DMS53 treated with DMSO at 0.1 percent for 48 hours (cell line): Measurements from ENCODE around the gene PGBD4.

Experiments
- DNase-seq: peaks from one replicate; lab custom pipeline; 2025; ENCODE audit not compliant: unreplicated experiment; lab: John Stamatoyannopoulos, UW

Gene PGBD4

DNA sequence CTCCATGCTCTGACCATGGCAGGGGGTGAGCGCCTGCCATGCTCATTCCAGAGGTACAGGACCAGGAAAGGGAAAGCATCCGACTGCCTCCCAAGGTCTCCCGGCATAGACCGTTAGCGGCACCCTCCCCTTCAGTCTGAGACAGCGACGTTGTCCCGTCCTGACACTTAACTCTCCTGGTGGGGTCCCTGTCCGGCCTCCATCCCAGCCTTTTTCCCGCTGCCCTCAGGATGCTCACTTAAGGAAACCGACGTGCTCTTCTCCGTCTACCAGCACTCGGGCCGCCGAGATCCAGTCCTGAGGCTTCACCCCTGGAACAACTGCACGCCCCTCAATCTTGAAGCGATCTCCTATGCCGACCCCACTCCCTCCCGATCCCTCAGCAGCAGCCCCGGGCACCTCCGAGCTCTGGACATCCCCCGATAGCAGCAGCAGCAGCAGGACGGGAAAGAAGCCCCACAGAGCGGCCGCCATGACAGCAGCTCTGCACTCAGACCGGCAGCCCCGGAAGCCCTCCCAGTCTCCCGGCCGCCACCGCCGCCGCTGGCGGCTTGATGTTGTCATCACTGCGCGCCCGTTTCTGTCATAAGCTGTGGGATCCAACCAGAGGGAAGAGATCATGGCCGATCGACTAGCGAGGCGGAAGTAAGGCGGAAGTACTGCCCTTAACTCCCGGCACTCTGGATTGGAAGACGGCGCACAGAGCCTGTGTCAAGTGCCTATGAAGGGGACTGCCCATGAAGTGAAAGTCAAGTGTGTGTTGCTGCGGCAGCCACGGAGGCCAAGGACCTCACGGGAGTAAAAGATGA lies at the start of gene PGBD4, which contains the start of gene EMC7:
TSS of gene PGBD4 (plus strand) at position 718 of the 809 bp plus-strand sequence. CDS start 449 bp downstream, outside the sequence.
TSS of gene EMC7 (minus strand) at position 497 of the 809 bp plus-strand sequence. CDS start at position 474, 23 bp downstream.
- peak; percentile 87 for DNase-seq

DNA sequence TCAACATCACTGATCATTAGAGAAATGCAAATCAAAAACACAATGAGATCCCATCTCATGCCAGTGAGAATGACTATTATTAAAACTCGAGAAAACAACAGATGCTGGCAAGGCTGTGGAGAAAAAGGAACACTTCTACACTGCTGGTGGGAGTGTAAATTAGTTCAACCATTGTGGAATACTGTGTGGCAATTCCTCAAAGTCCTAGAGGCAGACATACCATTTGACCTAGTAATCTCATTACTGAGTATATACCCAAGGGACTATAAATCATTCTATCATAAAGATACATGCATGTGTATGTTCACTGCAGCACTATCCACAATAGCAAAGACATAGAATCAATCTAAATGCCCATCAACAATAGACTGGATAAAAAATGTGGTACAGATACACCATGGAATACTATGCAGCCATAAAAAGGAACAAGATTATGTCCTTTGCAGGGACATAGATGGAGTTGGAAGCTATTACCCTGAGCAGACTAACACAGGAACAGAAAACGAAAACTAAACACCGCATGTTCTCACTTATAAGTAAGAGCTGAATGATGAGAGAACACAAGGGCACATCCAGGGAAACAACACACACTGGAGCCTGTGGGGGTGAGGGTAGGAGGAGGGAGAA lies 47.7 kb upstream of the PGBD4 start:
- no peak for DNase-seq

DNA sequence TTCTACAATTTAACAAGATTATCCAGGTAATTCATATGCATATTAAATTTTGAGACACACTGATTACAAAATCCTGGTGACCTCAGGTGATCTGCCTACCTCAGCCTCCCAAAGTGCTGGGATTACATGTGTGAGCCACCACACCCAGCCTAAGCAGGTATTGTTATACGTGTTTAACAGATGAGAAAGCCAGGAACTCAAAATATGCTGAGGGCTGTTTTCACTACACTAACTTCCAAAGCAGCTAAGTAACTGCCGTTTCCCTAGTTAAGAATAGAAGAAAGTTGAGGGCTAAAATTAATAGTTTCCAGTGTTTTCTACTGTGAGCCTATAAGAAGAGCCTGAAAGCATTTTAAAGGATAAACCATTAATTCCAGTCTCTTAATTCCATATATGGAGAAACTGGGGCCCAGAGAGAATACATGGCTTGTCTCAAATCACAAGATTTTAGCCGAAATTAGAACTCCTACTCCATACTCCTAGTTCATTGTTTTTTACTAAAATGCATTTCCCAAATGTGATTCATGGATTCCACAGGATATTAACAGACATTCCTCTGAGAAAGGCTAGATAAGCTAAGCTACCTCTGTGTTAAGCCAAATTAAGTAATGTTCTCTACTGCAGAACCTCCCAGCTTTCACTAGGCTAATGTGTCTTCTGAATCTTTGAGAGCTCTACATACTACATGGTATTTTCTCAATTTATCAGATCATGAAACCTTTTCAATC lies 45.9 kb upstream of the PGBD4 start:
- DNase-seq: no peak

DNA sequence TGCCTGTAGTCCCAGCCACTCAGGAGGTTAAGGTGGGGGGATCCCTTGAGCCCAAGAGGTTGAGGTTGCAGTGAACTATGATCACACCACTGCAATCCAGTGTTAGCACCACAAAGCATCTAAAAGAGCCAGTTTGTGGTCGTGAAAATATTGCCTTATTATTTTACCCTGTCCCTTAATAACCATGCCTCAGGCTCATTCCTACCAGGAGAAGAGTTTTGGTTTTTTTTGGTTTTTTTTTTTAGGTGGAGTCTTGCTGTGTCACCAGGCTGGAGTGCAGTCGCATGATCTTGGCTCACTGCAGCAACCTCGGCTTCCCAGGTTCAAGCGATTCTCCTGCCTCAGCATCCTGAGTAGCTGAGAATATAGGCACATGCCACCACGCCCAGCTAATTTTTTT lies 45.0 kb upstream of the PGBD4 start:
- DNase-seq: no peak

DNA sequence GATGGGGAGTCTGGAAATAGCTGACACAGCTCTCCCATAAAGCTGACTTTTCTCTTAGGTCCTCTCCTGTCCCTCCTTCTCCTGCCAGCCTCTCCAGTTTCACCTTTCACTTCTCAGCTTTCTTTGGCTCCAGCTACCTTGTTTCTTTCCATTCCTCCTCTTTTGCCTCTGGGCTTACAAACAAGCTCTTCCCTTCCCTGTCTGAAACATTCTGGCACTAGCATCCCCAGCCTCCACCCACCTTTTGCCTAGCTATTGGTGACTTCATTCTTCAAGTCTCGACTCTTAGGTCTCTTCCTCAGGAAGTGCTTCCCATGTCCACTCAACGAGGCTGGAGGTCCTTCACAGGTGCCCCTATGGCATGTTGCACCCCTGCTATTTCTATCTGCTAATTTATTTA lies 42.4 kb upstream of the PGBD4 start:
- DNase-seq: no peak

DNA sequence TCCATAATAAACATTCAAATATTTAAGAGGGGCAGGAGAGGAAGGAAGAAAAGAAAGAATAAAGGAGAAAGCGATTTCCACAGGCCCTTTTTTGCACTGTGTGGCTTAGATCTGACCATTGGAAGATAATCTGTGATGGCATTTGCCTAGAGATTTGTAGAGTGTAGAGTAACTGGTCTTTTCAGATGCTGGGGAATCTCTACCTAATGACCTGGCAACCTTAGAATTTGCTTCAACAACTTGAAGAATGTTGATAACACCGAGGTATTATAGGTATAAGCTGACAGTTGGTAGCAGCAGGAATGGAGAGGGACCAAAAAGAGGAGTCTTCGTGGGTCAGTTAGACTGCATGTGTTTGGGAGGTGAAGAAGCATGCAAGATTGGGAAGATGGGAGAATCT lies 41.9 kb upstream of the PGBD4 start:
- DNase-seq: no peak

DNA sequence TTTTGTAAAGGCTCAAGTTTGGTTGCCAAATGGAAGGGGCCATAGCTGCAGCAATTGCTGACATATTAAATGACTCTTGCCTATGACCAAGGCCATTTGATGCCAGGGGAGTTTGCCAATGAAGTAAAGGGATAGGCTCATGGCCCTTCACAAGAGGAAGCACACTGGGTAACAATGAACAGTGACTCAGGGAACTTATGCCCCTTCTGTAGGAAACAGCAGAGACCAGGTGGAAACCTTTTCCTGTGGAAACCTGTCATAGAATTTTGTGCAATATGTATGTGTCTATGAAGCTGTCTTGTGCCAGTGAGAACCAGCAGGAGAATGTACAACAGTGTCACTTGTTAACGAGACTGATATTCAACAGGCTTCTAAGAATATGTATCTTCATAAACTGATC lies 37.4 kb upstream of the PGBD4 start:
- no peak for DNase-seq

DNA sequence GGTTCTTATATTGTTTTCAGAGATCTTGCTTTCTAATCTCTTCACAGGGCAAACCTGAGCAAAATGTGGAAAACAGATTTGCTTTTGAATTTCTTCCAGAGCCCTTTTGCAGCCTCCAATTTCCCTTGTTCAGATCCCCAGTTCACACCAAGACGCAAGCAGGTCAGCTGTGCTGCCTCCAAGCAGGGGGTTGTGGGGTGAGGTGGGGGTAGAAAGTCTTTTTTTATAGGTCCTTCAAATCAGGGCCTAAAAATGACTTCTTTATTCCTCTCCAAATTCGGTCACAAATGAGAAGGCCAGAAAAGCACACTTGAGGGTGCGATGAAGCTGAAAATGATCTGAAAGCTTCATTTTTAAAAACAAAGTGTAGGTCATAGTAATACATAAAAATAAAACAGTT lies 36.6 kb upstream of the PGBD4 start:
- no peak for DNase-seq

DNA sequence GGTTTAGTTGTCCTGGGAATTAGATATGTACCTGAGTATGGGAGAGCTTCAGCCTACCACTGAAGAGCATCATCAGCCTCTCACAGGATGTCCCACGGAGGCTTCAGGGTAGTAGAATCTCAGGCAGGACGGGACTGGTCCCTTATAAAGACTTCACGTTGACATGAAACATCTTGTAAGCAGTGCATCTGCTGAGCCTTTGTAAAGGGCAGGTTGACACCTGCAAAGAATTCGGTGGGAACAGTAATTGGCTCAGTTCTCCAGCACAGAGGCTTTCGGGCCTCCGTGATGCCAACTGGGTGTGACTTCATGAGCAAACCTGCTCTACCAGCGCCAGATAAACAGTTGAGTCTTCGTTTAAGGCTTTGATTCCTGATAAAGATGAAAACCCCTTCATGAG lies 35.9 kb upstream of the PGBD4 start:
- no peak for DNase-seq

DNA sequence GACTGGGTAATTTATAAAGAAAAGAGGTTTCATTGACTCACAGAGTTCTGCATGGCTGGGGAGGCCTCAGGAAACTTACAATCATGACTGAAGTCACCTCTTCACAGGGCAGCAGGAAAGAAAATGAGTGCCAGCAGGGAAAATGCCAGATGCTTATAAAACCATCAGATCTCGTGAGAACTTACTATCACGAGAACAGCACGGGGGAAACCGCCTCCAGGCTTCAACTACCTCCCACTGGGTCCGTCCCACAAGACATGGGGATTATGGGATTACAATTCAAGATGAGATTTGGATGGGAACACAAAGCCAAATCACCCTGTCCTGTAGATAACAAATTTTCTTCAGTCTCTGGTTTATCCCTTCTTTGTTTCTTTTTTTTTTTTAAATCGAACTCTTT lies 31.9 kb upstream of the PGBD4 start:
- DNase-seq: no peak

DNA sequence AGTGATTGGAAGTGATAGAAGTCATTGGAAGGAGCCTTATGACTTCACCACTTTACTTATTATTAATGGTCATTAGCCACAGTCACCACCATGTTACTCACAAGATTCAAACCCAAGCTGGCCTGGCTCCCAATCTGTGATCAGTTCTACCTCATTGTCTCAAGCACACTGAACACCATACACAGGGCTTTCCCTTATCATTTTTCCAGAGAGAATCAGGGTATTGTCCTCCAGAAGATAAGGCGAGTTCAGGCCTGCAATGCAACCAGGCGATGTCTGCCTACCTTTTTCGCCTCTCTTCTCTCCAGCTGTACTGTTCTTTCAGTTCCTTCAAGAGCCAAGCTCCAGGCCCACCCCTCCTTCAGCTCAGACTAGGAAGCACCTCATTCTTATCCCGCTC lies 25.1 kb upstream of the PGBD4 start:
- DNase-seq: no peak

DNA sequence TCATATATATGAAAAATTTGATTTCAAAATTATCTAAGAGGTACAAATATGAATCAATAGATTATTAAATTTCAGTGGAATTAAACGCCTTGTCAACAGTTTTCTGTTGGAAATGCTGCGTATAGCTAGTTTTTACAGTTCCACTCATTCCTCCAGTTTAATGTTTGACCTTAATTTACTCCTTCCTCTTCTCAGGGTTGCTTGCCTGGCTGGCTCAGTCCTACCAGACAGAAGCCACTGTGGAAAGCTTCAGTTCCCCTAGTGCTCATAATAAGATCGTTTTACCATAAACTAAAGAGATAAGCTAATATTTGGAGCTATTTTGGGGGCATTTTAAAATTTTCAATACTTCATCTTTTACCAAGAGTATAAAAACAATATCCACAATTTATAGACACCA lies 23.0 kb upstream of the PGBD4 start:
- no peak for DNase-seq

DNA sequence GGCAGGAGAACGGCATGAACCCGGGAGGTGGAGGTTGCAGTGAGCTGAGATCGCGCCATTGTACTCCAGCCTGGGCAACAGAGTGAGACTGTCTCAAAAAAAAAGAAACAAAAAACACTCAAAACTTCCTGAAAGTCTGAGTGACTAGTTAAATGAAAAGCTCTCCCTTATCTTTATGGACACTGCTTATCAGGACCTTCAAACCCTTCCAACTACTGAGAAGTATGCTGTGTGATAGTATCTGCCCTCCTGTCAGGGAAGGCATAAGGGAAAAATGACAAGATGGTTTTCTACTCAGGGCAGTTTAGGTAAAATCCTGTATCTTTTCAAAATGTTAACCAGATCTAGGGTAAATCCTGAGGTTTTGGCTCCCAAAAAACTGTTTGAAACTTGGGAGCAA lies 22.0 kb upstream of the PGBD4 start:
- no peak for DNase-seq

DNA sequence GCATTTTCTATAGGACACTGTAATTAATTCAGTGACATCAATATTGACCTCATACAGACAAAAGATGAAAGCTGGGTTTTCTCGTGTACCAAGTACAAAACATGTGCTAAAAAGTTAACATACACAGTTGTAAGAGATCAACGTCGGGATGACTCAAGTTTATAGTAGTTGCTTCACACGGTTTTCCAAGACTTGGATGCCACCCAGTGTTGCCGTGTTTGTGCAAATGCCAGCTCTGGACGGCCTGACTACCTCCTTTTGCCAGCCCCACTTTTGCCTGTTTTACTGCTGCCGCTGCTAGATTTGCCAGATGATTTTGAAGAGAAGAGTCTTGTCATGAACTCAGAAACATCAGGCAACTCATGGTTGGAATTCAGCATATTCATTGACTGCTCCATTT lies 17.8 kb upstream of the PGBD4 start:
- no peak for DNase-seq

DNA sequence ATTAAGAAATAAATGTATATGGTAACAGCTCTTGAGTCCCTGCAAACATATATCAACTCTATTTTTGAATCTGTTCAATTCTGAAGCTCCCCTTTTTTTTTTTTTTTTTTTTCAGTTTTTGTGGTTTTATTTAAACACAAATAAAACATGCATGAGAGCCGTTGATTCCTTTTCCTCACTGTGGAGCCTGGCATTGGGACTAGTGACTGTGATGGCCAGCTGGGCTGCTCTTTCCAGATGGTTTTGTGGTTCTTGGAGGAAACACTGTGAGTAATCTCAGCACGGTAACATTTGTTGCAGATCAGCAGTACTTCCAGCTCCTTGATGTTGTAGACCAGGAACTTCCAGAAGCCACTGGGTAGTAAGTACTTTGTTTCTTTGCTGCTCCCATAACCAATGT lies 16.1 kb upstream of the PGBD4 start:
- DNase-seq: no peak

DNA sequence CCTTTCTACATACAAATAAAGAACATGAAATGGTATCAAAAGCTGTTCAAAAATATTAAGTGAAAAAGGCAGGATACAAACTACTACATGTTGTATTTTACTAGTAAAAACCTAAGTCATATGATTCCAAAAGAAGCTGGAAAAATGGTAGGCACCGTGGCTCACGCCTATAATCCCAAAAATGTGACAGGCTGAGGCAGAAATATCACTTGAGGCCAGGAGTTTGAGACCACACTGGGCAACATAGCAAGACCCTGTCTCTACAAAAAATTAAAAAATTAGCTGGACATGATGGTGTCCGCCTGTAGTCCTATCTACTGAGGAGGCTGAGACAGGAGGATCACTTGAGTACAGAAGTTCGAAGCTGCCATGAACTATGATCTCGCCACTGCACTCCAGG lies 2.0 kb upstream of the PGBD4 start:
- no peak for DNase-seq

DNA sequence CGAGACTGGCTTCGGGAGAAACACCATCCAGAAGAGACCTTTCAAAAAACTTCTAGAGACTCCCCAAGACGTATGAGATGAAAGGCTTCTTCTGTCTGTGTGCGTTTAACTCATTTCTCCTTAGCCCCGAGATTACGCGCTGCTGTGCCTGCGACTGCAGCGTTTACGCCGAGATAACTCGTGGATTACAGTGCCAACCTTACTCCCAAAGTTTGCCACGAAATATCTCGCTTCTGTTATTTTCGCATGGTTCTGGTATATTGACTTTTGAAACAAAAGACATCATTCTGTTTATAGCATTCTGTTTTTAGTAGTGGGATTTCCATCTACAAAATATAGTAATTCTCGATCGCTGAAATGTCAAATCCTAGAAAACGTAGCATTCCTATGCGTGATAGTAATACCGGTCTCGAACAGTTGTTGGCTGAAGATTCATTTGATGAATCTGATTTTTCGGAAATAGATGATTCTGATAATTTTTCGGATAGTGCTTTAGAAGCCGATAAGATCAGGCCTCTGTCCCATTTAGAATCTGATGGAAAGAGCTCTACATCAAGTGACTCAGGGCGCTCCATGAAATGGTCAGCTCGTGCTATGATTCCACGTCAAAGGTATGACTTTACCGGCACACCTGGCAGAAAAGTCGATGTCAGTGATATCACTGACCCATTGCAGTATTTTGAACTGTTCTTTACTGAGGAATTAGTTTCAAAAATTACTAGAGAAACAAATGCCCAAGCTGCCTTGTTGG lies 467 bp downstream of the PGBD4 start:
- DNase-seq: no peak

DNA sequence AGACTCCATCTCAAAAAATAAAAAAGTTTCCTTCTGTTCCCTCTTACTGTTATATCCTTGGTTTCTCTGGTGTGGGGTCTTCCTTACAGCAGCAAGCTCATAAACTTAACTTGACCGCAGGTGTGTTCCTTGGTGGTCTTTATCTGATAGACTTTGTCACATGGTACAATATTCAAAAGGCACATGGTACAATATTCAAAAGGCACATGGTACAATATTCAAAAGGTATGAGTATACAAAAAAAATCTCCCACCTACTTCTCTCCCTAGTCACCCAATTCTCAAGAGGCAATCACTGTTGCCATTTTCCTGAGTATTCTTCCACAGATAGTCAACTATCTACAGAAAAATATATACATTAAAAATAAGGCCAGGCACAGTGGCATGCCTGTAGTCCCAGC lies 4.5 kb downstream of the PGBD4 start:
- DNase-seq: no peak

DNA sequence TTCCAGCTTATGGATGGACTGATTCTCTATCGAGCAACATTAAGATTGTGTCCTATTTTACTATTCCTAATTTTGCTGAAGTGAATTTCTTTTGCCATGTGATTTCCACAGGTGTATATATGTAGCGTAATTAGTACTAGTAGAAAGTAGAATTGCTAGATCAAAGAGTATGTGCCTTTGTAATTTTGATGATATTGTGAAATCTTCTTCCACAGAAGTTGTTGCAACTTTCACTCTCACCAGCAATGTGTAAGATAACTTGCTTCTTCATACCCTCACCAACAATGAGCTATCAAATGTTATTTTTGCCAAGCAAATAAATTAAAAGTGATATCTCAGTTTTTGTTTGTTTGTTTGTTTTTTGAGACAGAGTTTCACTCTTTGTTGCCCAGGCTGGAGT lies 5.4 kb downstream of the PGBD4 start:
- no peak for DNase-seq

DNA sequence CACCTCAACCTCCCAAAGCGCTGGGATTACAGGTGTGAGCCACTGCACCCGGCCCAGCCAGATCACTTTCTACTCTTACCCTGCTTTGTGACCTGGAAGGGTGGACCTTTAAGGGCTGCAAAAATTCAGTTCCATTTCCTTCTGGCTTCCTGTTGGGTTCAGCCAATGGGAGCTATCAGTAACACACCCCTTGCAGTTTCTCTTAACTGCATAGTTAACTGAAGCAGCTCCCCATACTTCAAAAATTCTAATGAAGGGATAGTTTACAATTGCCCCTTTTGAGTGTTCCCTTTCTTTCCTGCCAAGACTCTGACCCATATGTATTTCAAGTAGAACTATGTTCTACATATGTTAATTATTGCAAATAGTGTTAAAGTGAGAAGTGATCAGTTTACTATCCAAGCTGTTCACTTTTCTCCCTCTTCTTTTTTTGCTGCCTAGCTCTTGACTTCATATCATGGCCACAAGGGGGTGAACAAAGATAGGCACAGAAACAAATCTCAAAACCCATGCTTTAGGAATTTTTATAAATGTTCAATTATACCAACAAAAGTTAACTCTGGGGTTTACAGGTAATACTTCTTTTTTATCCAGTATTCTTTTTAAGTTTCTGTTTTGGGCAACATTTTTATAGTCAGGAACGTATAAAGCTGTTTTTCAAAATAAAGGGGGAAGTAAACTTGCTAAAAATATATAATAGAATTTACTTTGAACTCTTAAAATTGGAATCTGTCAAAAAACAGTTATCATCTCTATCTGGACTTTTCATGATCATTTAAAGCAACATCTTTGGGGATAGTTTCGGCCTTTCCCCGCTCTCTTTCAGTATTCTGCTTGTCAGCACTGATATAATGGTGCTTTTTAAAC lies 8.1 kb downstream of the PGBD4 start:
- peak; percentile 1 for DNase-seq
